Heart right ventricle (tissue), 16 donors: ENCODE data around the gene FGF2. TPM values are rescaled to one million over a fixed set of nuclear protein-coding genes. Genes with fewer than 3 reads are reported as not detected.

ENCODE experiments used
- ATAC-seq, 8 donors: fragments of 200-7000 bp; cut with Tn5 transposase; one replicate each; pipeline ENCODE4 v1.9.1; 2020; ENCODE audit warnings: mild to moderate bottlenecking in 8 of 8, moderate library complexity in 8 of 8, moderate number of reproducible peaks in 1 of 8
- DNase-seq, 2 donors: peaks; one replicate each; pipeline ENCODE4 v3.0.0-alpha.2; 2020
- H3K27ac ChIP-seq, 10 donors: fragments of 200-600 bp; sonication (generic) in 2 of 10; one replicate each; pipeline versions ENCODE4 v1.5.0 to v1.8.0; 2020 to 2022; ENCODE audit warnings: mild to moderate bottlenecking in 3 of 10
- H3K27me3 ChIP-seq, 7 donors: fragments of 200-600 bp; one replicate each; pipeline ENCODE4 v1.8.0; 2021 to 2022; ENCODE audit warnings: mild to moderate bottlenecking in 2 of 7
- H3K36me3 ChIP-seq, 9 donors: fragments of 200-600 bp; sonication (generic) in 1 of 9; one replicate each; pipeline versions ENCODE4 v1.5.0 to v1.8.0; 2020 to 2022; ENCODE audit warnings: mild to moderate bottlenecking in 2 of 9
- H3K4me1 ChIP-seq, 9 donors: fragments of 200-600 bp; sonication (generic) in 1 of 9; one replicate each; pipeline versions ENCODE4 v1.5.0 to v1.8.0; 2020 to 2022; ENCODE audit warnings: mild to moderate bottlenecking in 4 of 9
- H3K4me3 ChIP-seq, 10 donors: fragments of 200-600 bp; sonication (generic) in 2 of 10; one replicate each; pipeline versions ENCODE4 v1.5.0 to v1.8.0; 2020 to 2022; ENCODE audit warnings: mild to moderate bottlenecking in 7 of 10, moderate library complexity in 2 of 10
- H3K9me3 ChIP-seq, 11 donors: fragments of 200-600 bp in 10 of 11; sonication (generic) in 2 of 11; one replicate each; pipeline versions ENCODE4 v1.5.0 to v1.8.0; 2013 to 2022; ENCODE audit warnings: mild to moderate bottlenecking in 2 of 11, control low read depth in 1 of 11, moderate library complexity in 1 of 11
- WGBS, 2 donors: extraction: QIAGEN DNeasy Blood & Tissue Kit; methylation state at CpG; one replicate each; pipeline ENCODE4 v1.1.7; 2013; ENCODE audit warnings: inconsistent platforms in 1 of 2; 5-methylcytosine and 5-hydroxymethylcytosine counted together
- intact Hi-C, 10 donors: fragments of 100-400 bp; cut with DNase I; formaldehyde crosslinking; loops; one replicate each; pipeline versions ENCODE4 v1.11.1 to v1.14.2; 2022
- polyA plus RNA-seq, 2 donors: library from polyadenylated mRNA; stranded (reverse); fragments of 200-250 nt; gene quantifications; one replicate each; pipeline ENCODE4 v1.2.3, GENCODE V29; 2013
- total RNA-seq, 10 donors: library from RNA; stranded (reverse); fragmentation: NEBNext Ultra II Directional in 3 of 10; extraction: Animal tissue kit (Norgen Biotek cat#: 25700) in 3 of 10; gene quantifications; one replicate each; pipeline versions ENCODE4 v1.2.1 to v1.2.4, GENCODE V29; 2021 to 2023
- TF ChIP-seq, protein P1 (sequence below), 9 donors: fragments of 200-600 bp; sonication (generic) in 2 of 9; IDR thresholded peaks; one replicate each; pipeline versions ENCODE4 v1.5.0 to v1.8.0; 2021 to 2022; ENCODE audit warnings: antibody characterized with exemption in 9 of 9, mild to moderate bottlenecking in 5 of 9, moderate library complexity in 1 of 9
- donor health status: Arrhythmogenic right ventricular cardiomyopathy.
- donor health status: ischemic (EF 13 %, LVEDD 7.1; RV severe dilation, severe dysfunction).
- donor health status: healthy with polysubstance abuse.
- donor health status: DM: no; HTN: yes; CAD: no.
- donor health status: DM: no; HTN: no; CAD: no.
- donor health status: ischemic (EF 25% LVEDD 6.9; RV normal size, moderate dysfunction).
- donor health status: ischemic (EF 25% LVEDD 5.7; RV mildly dilated, moderate dysfunction).
- donor health status: healthy.
- donor health status: DM: yes; HTN: yes; CAD: no.
- donor health status: Ischemic cardiomyopathy.
- donor health status: ischemic (EF 35%, LVEDD 5.7; RV mildly dilated, moderate dysfunction).
- donor health status: nonischemic (EF 11% LVEDD 7.7; RV severe dilation, severe dysfunction).
- donor health status: DM: yes; HTN: yes; CAD: no.
- donor health status: PGD.
- donor health status: ischemic (EF 29% LVEDD 5.4; RV normal size, mild dysfunction).
- donor health status: nonischemic (EF 23%, LVEDD 6.1; RV moderate dilation, normal function).

FGF2 gene
- total and polyA plus RNA-seq, 12 donors: 2.9 to 8.6 (median 5.6) TPM

DNA sequence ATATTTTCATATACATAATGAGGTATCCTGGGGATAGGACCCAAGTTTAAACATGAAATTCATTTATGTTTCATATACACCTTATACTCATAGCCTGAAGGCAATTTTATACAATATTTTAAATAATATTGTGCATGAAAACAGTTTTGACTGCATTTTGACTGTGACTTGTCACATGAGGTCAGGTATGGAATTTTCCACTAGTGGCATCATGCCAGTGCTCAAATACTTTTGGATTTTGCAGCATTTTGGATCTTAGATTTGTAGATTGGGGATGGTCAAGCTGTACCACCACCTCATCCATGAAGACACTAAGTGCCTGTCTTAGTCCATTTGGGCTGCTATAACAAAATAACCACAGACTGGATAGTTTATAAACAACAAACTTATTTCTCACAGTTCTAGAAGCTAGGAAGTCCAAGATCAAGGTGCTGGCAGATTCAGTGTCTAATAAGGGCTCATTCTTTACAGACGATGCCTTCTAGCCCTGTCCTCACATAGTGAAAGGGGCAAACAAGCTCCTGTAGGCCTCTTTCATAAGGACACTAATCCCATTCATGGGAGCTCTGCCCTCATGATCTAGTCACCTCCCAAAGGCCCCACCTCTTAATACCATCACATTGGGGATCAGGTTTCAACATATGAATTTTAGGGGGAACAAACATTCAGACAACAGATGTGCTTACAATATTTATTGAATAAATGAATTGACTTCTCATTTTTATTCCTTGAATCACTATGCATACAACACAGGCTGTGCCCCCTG lies 86.4 kb downstream of the FGF2 start:
- Histone ChIP-seq H3K36me3 (peaks cover 0 to 79% (median 0%) of the 10 kb centered on the region in 9 donors), H3K4me3 (no peak overlapping the region), H3K9me3 (no peaks in the 10 kb centered on the region), H3K27me3 (no peaks in the 10 kb centered on the region), H3K27ac (no peak overlapping the region), H3K4me1 (no peaks in the 10 kb centered on the region)
- DNase-seq: no peak
- WGBS, 2 donors: 88 to 89% methylated on average over 1 of the region's 1 CpG
- TF ChIP-seq, protein P1, sequence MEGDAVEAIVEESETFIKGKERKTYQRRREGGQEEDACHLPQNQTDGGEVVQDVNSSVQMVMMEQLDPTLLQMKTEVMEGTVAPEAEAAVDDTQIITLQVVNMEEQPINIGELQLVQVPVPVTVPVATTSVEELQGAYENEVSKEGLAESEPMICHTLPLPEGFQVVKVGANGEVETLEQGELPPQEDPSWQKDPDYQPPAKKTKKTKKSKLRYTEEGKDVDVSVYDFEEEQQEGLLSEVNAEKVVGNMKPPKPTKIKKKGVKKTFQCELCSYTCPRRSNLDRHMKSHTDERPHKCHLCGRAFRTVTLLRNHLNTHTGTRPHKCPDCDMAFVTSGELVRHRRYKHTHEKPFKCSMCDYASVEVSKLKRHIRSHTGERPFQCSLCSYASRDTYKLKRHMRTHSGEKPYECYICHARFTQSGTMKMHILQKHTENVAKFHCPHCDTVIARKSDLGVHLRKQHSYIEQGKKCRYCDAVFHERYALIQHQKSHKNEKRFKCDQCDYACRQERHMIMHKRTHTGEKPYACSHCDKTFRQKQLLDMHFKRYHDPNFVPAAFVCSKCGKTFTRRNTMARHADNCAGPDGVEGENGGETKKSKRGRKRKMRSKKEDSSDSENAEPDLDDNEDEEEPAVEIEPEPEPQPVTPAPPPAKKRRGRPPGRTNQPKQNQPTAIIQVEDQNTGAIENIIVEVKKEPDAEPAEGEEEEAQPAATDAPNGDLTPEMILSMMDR (IDR thresholded peaks at IDR 0.05): no peak
- no peak for ATAC-seq
- intact Hi-C loops: loop anchor here in 4 of 10 donors (5.0 to 10.0 kb wide), 4 partner anchors 86 to 311 kb away; partner anchors contain the start of gene FGF2 (in 2 of the 4)

DNA sequence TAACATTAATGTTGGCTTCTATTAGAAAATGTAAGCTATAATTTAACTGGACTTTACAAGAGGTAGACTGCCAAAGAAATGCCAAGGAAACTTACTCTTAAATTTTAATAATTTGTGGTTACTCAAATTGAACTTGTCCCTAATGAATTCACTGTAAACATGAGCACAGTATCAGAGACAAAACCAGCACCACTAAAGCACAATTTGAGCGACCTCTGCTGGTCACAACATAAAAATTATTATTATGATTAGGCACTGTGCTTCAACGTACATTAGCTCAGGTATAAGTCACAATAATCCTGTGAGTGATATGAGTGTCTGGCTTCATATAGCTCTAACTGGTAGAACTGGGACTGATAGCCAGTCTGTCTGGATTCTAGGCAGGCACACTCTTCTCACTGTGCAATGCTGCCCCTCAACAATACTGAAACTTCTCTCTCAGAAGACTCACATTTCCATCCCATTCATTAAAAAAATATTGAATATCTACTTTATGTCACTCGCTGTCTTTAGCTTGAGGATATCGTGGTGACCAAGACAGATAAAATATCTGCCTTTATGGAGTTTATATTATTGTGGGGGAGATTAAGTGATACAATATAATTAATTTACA lies 87.8 kb downstream of the FGF2 start:
- no peaks in the 10 kb centered on the region for H3K27me3 ChIP-seq
- no peaks in the 10 kb centered on the region for H3K9me3 ChIP-seq
- intact Hi-C loops: loop anchor here in 5 of 10 donors (2.0 to 10.0 kb wide), 6 partner anchors 87 to 312 kb away; partner anchors contain the start of gene FGF2 (in 2 of the 5)
- TF ChIP-seq, protein P1 (IDR thresholded peaks at IDR 0.05): peak in 7 of 9 donors; percentile 12 to 57 (median 52)
- ATAC-seq: peak in 6 of 8 donors; percentile 55 to 73 (median 56)
- no peak overlapping the region for H3K4me3 ChIP-seq
- H3K36me3 ChIP-seq: peaks cover 0 to 77% (median 0%) of the 10 kb centered on the region in 9 donors
- no peak overlapping the region for H3K27ac ChIP-seq
- DNase-seq: no peak
- no peaks in the 10 kb centered on the region for H3K4me1 ChIP-seq
- 40 to 52% methylated on average over 4 of the region's 4 CpGs for WGBS, 2 donors

DNA sequence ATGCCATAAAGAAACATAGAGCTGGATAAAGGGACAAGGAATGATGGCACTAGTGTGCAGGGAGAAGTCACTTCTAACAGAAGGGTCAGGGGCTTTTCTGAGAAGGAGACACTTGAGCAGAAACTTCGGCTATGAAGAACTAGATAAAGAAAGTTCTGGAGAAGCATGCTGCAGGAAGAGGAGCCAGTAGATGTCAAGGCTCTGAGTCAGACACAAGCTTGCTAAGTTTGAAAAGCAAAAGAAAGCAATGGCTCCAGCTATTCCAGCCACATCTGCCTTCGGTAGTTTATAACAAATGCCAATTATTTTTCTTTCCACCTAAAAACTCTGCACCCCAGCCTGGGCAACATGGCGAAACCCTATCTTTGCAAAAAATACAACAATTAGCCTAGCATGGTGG lies 88.3 kb downstream of the FGF2 start:
- Histone ChIP-seq H3K4me1 (no peaks in the 10 kb centered on the region), H3K36me3 (peaks cover 0 to 71% (median 0%) of the 10 kb centered on the region in 9 donors), H3K27me3 (no peaks in the 10 kb centered on the region), H3K9me3 (no peaks in the 10 kb centered on the region), H3K4me3 (no peak overlapping the region), H3K27ac (no peak overlapping the region)
- TF ChIP-seq, protein P1 (IDR thresholded peaks at IDR 0.05): no peak
- WGBS, 2 donors: 77 to 93% methylated on average over 3 of the region's 3 CpGs
- DNase-seq (no peak), ATAC-seq (no peak)
- intact Hi-C loops: loop anchor here in 8 of 10 donors (2.0 to 10.0 kb wide), 8 partner anchors 88 to 313 kb away; partner anchors contain the start of gene FGF2 (in 2 of the 8)

DNA sequence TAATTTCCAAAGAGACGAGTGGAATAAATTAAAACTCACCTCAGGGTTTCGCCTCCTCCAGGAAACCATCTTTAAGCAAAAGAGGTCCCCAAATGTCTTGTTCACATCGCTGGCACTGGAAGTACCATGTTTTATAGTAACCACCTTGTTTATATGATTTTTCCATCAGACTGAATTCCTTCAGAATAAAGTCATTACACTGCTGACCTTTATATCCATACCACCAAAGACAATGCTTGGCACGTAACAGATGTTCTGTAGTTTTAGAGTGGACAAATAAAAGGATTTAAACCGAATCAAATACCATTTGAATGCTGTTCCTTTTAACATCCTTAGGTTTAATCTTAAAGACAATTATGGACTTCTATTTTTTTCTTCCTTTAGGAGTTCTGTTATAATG lies 91.1 kb downstream of the FGF2 start:
- Histone ChIP-seq H3K9me3 (no peaks in the 10 kb centered on the region), H3K27me3 (no peaks in the 10 kb centered on the region), H3K27ac (no peak overlapping the region), H3K36me3 (peaks cover 0 to 46% (median 0%) of the 10 kb centered on the region in 9 donors), H3K4me1 (peaks cover 0 to 12% (median 5%) of the 10 kb centered on the region in 9 donors), H3K4me3 (no peak overlapping the region)
- ATAC-seq (no peak), DNase-seq (no peak)
- TF ChIP-seq, protein P1 (IDR thresholded peaks at IDR 0.05): no peak
- 86 to 90% methylated on average over 5 of the region's 5 CpGs for WGBS, 2 donors
- intact Hi-C loops: loop anchor here in 4 of 10 donors (5.0 to 10.0 kb wide), 3 partner anchors 93 to 165 kb away; partner anchors contain the start of gene FGF2 (in 1 of the 4)
